Activated CD8-positive, alpha-beta T cell treated with anti-CD3 and anti-CD28 coated beads for 36 hours (primary cell): ENCODE data around the gene OR2F1. TPM values are rescaled to one million over a fixed set of nuclear protein-coding genes. Genes with fewer than 3 reads are reported as not detected.
A peak's percentile ranks its signal among the peaks of the same experiment; 100 is the strongest.

ENCODE experiments used
- ATAC-seq: fragments of 200-7000 bp; cut with Tn5 transposase; one replicate; pipeline ENCODE4 v1.10.0; 2021; ENCODE audit warnings: mild to moderate bottlenecking, moderate library complexity
- CTCF ChIA-PET: fragments of 350-600 bp; sonication (Branson Sonifier 250); formaldehyde crosslinking; loops from one replicate; lab custom pipeline; 2021; ENCODE audit warnings: antibody characterized with exemption; lab: Charles Lee
- POLR2A ChIA-PET: fragments of 350-600 bp; sonication (Branson Sonifier 250); formaldehyde crosslinking; loops from one replicate; lab custom pipeline; 2021; ENCODE audit warnings: antibody characterized with exemption; lab: Charles Lee
- DNase-seq: peaks from one replicate; pipeline ENCODE4 v3.0.0-alpha.2; 2020
- H3K27ac Mint-ChIP-seq: one replicate; pipeline ENCODE4 v1.8.0; 2021; ENCODE audit warnings: mild to moderate bottlenecking, mixed read lengths
- H3K27me3 Mint-ChIP-seq: one replicate; pipeline ENCODE4 v1.8.0; 2021; ENCODE audit warnings: mixed read lengths
- H3K36me3 Mint-ChIP-seq: one replicate; pipeline ENCODE4 v1.8.0; 2021; ENCODE audit warnings: low read depth, mixed read lengths
- H3K4me1 Mint-ChIP-seq: one replicate; pipeline ENCODE4 v1.8.0; 2021; ENCODE audit warnings: low read depth, mixed read lengths
- H3K4me3 Mint-ChIP-seq: one replicate; pipeline ENCODE4 v1.8.0; 2021; ENCODE audit warnings: mild to moderate bottlenecking, moderate library complexity, mixed read lengths
- H3K9me3 Mint-ChIP-seq: one replicate; pipeline ENCODE4 v1.8.0; 2021; ENCODE audit warnings: mixed read lengths
- CTCF ChIP-seq: fragments of 200-600 bp; IDR thresholded peaks from one replicate; pipeline ENCODE4 v1.8.0; 2022; ENCODE audit warnings: antibody characterized with exemption, mild to moderate bottlenecking
- intact Hi-C: fragments of 100-400 bp; cut with micrococcal nuclease; formaldehyde crosslinking; loops from one replicate; pipeline ENCODE4 v1.10.0; 2022
- total RNA-seq, 2 experiments: library from RNA; stranded (reverse); gene quantifications; one replicate each; pipeline ENCODE4 v1.2.3, GENCODE V29; 2021

The OR2F1 gene
- total RNA-seq, 2 experiments from 2014 or later: not detected

- H3K27me3 Mint-ChIP-seq: peaks cover 9% of the 10 kb centered on the region
- no peak for TF ChIP-seq CTCF
- POLR2A ChIA-PET: no interaction called here
These were observed 18.3 kb upstream of the OR2F1 start for GRCh38 chr7:143936087-143937009.

GRCh38 chr7:143938379-143939243 is 16.0 kb upstream of the OR2F1 start:
- H3K27ac Mint-ChIP-seq: no peak overlapping the region
- no peak overlapping the region for H3K4me3 Mint-ChIP-seq
- H3K36me3 Mint-ChIP-seq: no peaks in the 10 kb centered on the region
- intact Hi-C loops: no loop called here
- H3K27me3 Mint-ChIP-seq: peaks cover 10% of the 10 kb centered on the region
- no peak for TF ChIP-seq CTCF
- ChIA-PET CTCF (no interaction called here), POLR2A (no interaction called here)
- no peak for DNase-seq
- H3K9me3 Mint-ChIP-seq: no peaks in the 10 kb centered on the region
- no peaks in the 10 kb centered on the region for H3K4me1 Mint-ChIP-seq
- ATAC-seq: peak; percentile 51

More at GRCh38 chr7:143936087-143937009, 18.3 kb upstream of the OR2F1 start:
- CTCF ChIA-PET: no interaction called here
- Mint-ChIP-seq H3K27ac (no peak overlapping the region), H3K4me3 (no peak overlapping the region), H3K36me3 (no peaks in the 10 kb centered on the region), H3K9me3 (peaks cover 5% of the 10 kb centered on the region), H3K4me1 (no peaks in the 10 kb centered on the region)
- ATAC-seq (no peak), DNase-seq (no peak)
- intact Hi-C loops: no loop called here

- intact Hi-C loops: no loop called here
- no peaks in the 10 kb centered on the region for H3K4me1 Mint-ChIP-seq
- no peak overlapping the region for H3K4me3 Mint-ChIP-seq
- peaks cover 31% of the 10 kb centered on the region for H3K27me3 Mint-ChIP-seq
- POLR2A ChIA-PET: no interaction called here
- CTCF ChIA-PET: no interaction called here
- ATAC-seq (no peak), DNase-seq (no peak)
- no peak for TF ChIP-seq CTCF
- no peaks in the 10 kb centered on the region for H3K36me3 Mint-ChIP-seq
- no peak overlapping the region for H3K27ac Mint-ChIP-seq
- H3K9me3 Mint-ChIP-seq: peaks cover 1% of the 10 kb centered on the region
These were observed 9.2 kb upstream of the OR2F1 start for GRCh38 chr7:143945423-143945822.

- DNase-seq (no peak), ATAC-seq (no peak)
- Mint-ChIP-seq H3K27ac (no peak overlapping the region), H3K36me3 (no peaks in the 10 kb centered on the region), H3K4me1 (no peaks in the 10 kb centered on the region), H3K27me3 (peaks cover 35% of the 10 kb centered on the region), H3K4me3 (no peak overlapping the region), H3K9me3 (peaks cover 1% of the 10 kb centered on the region)
- POLR2A ChIA-PET: no interaction called here
- TF ChIP-seq CTCF: no peak
- CTCF ChIA-PET: no interaction called here
- intact Hi-C loops: no loop called here
These were observed 7.5 kb upstream of the OR2F1 start for GRCh38 chr7:143947111-143947510.
